Lower leg skin (tissue), 3 donors: ENCODE results near the gene PAF1.

Experiments used
- POLR2A ChIP-seq, 2 donors: fragments of 450-650 bp; IDR thresholded peaks; one replicate each; pipeline ENCODE4 v1.6.1; 2016 to 2017; ENCODE audit warnings: antibody characterized with exemption in 2 of 2, mild to moderate bottlenecking in 1 of 2, moderate library complexity in 1 of 2
- TF ChIP-seq, protein P1 (sequence below), 3 donors: fragments of 450-650 bp; IDR thresholded peaks; one replicate each; pipeline ENCODE4 v1.5.1; 2016; ENCODE audit warnings: antibody characterized with exemption in 3 of 3, mild to moderate bottlenecking in 3 of 3, moderate library complexity in 2 of 3

- TF ChIP-seq, protein P1, sequence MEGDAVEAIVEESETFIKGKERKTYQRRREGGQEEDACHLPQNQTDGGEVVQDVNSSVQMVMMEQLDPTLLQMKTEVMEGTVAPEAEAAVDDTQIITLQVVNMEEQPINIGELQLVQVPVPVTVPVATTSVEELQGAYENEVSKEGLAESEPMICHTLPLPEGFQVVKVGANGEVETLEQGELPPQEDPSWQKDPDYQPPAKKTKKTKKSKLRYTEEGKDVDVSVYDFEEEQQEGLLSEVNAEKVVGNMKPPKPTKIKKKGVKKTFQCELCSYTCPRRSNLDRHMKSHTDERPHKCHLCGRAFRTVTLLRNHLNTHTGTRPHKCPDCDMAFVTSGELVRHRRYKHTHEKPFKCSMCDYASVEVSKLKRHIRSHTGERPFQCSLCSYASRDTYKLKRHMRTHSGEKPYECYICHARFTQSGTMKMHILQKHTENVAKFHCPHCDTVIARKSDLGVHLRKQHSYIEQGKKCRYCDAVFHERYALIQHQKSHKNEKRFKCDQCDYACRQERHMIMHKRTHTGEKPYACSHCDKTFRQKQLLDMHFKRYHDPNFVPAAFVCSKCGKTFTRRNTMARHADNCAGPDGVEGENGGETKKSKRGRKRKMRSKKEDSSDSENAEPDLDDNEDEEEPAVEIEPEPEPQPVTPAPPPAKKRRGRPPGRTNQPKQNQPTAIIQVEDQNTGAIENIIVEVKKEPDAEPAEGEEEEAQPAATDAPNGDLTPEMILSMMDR (IDR thresholded peaks at IDR 0.05): no peak
- TF ChIP-seq POLR2A (IDR thresholded peaks at IDR 0.05): no peak
Measured at GRCh38 chr19:39370735-39371134, 20.2 kb downstream of the PAF1 start.
